Stimulated activated CD8-positive, alpha-beta memory T cell treated with anti-CD3 and anti-CD28 coated beads, Interleukin-2, amount 100 ng/mL, for 1 hour (primary cell): ENCODE results near the gene PPM1N.
A peak's percentile ranks its signal among the peaks of the same experiment; 100 is the strongest.

Experiments
- DNase-seq, 2 donors: peaks; one replicate each; pipeline ENCODE4 v3.0.0-alpha.2; 2020; ENCODE audit warnings: low read depth in 2 of 2

The PPM1N gene

GRCh38 chr19:45488708-45489107, 9.5 kb upstream of the PPM1N start:
- no peak for DNase-seq

- no peak for DNase-seq
Observed at GRCh38 chr19:45489216-45489855, 8.9 kb upstream of the PPM1N start.

- DNase-seq: no peak
Observed at GRCh38 chr19:45492137-45492626, 6.1 kb upstream of the PPM1N start.

GRCh38 chr19:45492627-45493470, 5.4 kb upstream of the PPM1N start:
- no peak for DNase-seq

GRCh38 chr19:45494261-45494916, 3.9 kb upstream of the PPM1N start:
- no peak for DNase-seq

GRCh38 chr19:45495178-45495577, 3.1 kb upstream of the PPM1N start:
- DNase-seq: no peak

GRCh38 chr19:45496349-45496953, 1.8 kb upstream of the PPM1N start:
- DNase-seq: no peak

- no peak for DNase-seq
Observed at GRCh38 chr19:45497791-45498190, 452 bp upstream of the PPM1N start.

GRCh38 chr19:45499196-45500180, 1.2 kb downstream of the PPM1N start:
- no peak for DNase-seq

- no peak for DNase-seq
Observed at GRCh38 chr19:45500918-45501729, 2.9 kb downstream of the PPM1N start.

- no peak for DNase-seq
Observed at GRCh38 chr19:45501730-45502014, 3.4 kb downstream of the PPM1N start.

- no peak for DNase-seq
Observed at GRCh38 chr19:45502111-45502510, 3.9 kb downstream of the PPM1N start.

GRCh38 chr19:45503909-45504308, 5.7 kb downstream of the PPM1N start:
- DNase-seq: no peak

GRCh38 chr19:45505151-45505995, 7.1 kb downstream of the PPM1N start:
- DNase-seq: no peak

- DNase-seq: no peak
Observed at GRCh38 chr19:45505996-45506245, 7.7 kb downstream of the PPM1N start.

- peak; percentile 97 to 98 for DNase-seq
Observed at GRCh38 chr19:45506246-45506988, 8.2 kb downstream of the PPM1N start.

GRCh38 chr19:45506989-45507871, 9.0 kb downstream of the PPM1N start, which contains the start of gene VASP:
Gene VASP, plus strand, starts transcription at chr19:45507479. Its CDS starts 293 bp downstream, at chr19:45507772.
- DNase-seq: peak; percentile 84 to 89
